GM18505 (cell line): Measurements from ENCODE around the gene NKG7.

Source experiments
- ATAC-seq: cut with Tn5 transposase; IDR thresholded peaks from one replicate; pipeline ENCODE4 v1.9.1; 2021; ENCODE audit not compliant: unreplicated experiment
- POLR2A ChIP-seq: IDR thresholded peaks from 4 replicates; pipeline ENCODE4 v1.6.1; 2011; ENCODE audit warnings: borderline replicate concordance; ENCODE audit not compliant: insufficient read depth, insufficient read length; ENCODE audit errors: extremely low read depth

The NKG7 gene

GRCh38 chr19:51372021-51372648 is 319 bp downstream of the NKG7 start:
- TF ChIP-seq POLR2A: no peak
- ATAC-seq: no peak

GRCh38 chr19:51371186-51371690 is 1.2 kb downstream of the NKG7 start:
- no peak for ATAC-seq
- no peak for TF ChIP-seq POLR2A

GRCh38 chr19:51370230-51370629 is 2.2 kb downstream of the NKG7 start:
- TF ChIP-seq POLR2A: no peak
- no peak for ATAC-seq

- no peak for TF ChIP-seq POLR2A
- no peak for ATAC-seq
Measured at GRCh38 chr19:51368366-51369282, 3.8 kb downstream of the NKG7 start, which contains the start of gene CLDND2. Gene CLDND2 (minus strand): TSS chr19:51369003. CDS start chr19:51368577, 426 bp downstream.

GRCh38 chr19:51367565-51368365 is 4.7 kb downstream of the NKG7 start:
- peak; percentile 67 for ATAC-seq
- peak; percentile 73 for TF ChIP-seq POLR2A

- TF ChIP-seq POLR2A: no peak
- no peak for ATAC-seq
Measured at GRCh38 chr19:51367255-51367564, 5.2 kb downstream of the NKG7 start.

- TF ChIP-seq POLR2A: peak; percentile 78
- ATAC-seq: peak; percentile 2
Measured at GRCh38 chr19:51366389-51367254, 5.8 kb downstream of the NKG7 start.

- no peak for ATAC-seq
- peak; percentile 70 for TF ChIP-seq POLR2A
Measured at GRCh38 chr19:51365965-51366388, 6.5 kb downstream of the NKG7 start, which contains the start of gene ETFB. Gene ETFB (minus strand): TSS chr19:51366388. CDS start chr19:51366326, 62 bp downstream.

GRCh38 chr19:51365211-51365964 is 7.1 kb downstream of the NKG7 start:
- no peak for TF ChIP-seq POLR2A
- ATAC-seq: no peak

GRCh38 chr19:51364200-51365106 is 8.0 kb downstream of the NKG7 start:
- no peak for ATAC-seq
- TF ChIP-seq POLR2A: no peak

- ATAC-seq: no peak
- no peak for TF ChIP-seq POLR2A
Measured at GRCh38 chr19:51361239-51361638, 11.2 kb downstream of the NKG7 start.
